Measurements from ENCODE around the gene FAM221A.

The FAM221A gene

GRCh38 chr7:23742051-23742450 lies 62.1 kb downstream of the FAM221A start:
- no peak for TF ChIP-seq EZH2phosphoT487 (conservative IDR thresholded peaks at IDR 0.05; ENCODE audit: low read length)
- TF ChIP-seq CTCF (IDR thresholded peaks at IDR 0.05; ENCODE audit: insufficient read depth, low read length, poor library complexity, severe bottlenecking) = no peak
- Histone ChIP-seq H4K20me1 (ENCODE audit: low read depth, low read length) (no peaks in the 10 kb centered on the region), H3K36me3 (ENCODE audit: low read length) (no peaks in the 10 kb centered on the region), H3K4me3 (ENCODE audit: insufficient read depth, low read length, poor library complexity, severe bottlenecking) (no peak overlapping the region), H2AFZ (ENCODE audit: low read depth, low read length, severe bottlenecking) (no peak overlapping the region), H3F3A (ENCODE audit: insufficient read depth) (no peaks in the 10 kb centered on the region), H3K27me3 (ENCODE audit: low read length) (no peaks in the 10 kb centered on the region), H3K9ac (ENCODE audit: low read length) (no peak overlapping the region), H3K4me2 (ENCODE audit: low read depth, low read length, poor library complexity, severe bottlenecking) (no peak overlapping the region), H3K9me2 (replicated peaks; ENCODE audit: insufficient read depth, low read length) (no peaks in the 10 kb centered on the region), H3K27ac (ENCODE audit: low read depth, low read length) (no peak overlapping the region), H3K9me3 (ENCODE audit: insufficient read depth, low read length) (peaks cover 4% of the 10 kb centered on the region; the same call in 1 of the 2 replicates), H3K79me2 (ENCODE audit: insufficient read depth, low read length) (no peaks in the 10 kb centered on the region)

GRCh38 chr7:23743226-23743625 lies 63.2 kb downstream of the FAM221A start:
- Histone ChIP-seq H3K27ac (ENCODE audit: low read depth, low read length) (no peak overlapping the region), H3K4me2 (ENCODE audit: low read depth, low read length, poor library complexity, severe bottlenecking) (no peak overlapping the region), H3K9me2 (replicated peaks; ENCODE audit: insufficient read depth, low read length) (no peaks in the 10 kb centered on the region), H3K36me3 (ENCODE audit: low read length) (no peaks in the 10 kb centered on the region), H3K9ac (ENCODE audit: low read length) (no peak overlapping the region), H3K27me3 (ENCODE audit: low read length) (no peaks in the 10 kb centered on the region), H3K9me3 (ENCODE audit: insufficient read depth, low read length) (peaks cover 4% of the 10 kb centered on the region; the same call in 1 of the 2 replicates), H4K20me1 (ENCODE audit: low read depth, low read length) (no peaks in the 10 kb centered on the region), H3K4me3 (ENCODE audit: insufficient read depth, low read length, poor library complexity, severe bottlenecking) (no peak overlapping the region), H3F3A (ENCODE audit: insufficient read depth) (no peaks in the 10 kb centered on the region), H3K79me2 (ENCODE audit: insufficient read depth, low read length) (no peaks in the 10 kb centered on the region), H2AFZ (ENCODE audit: low read depth, low read length, severe bottlenecking) (no peak overlapping the region)
- TF ChIP-seq EZH2phosphoT487 (conservative IDR thresholded peaks at IDR 0.05; ENCODE audit: low read length) = no peak
- no peak for TF ChIP-seq CTCF (IDR thresholded peaks at IDR 0.05; ENCODE audit: insufficient read depth, low read length, poor library complexity, severe bottlenecking)

GRCh38 chr7:23746629-23747028 lies 66.6 kb downstream of the FAM221A start:
- Histone ChIP-seq H3K27me3 (ENCODE audit: low read length) (no peaks in the 10 kb centered on the region), H3K9me2 (replicated peaks; ENCODE audit: insufficient read depth, low read length) (no peaks in the 10 kb centered on the region), H2AFZ (ENCODE audit: low read depth, low read length, severe bottlenecking) (no peak overlapping the region), H3K9ac (ENCODE audit: low read length) (no peak overlapping the region), H3F3A (ENCODE audit: insufficient read depth) (no peaks in the 10 kb centered on the region), H3K4me2 (ENCODE audit: low read depth, low read length, poor library complexity, severe bottlenecking) (no peak overlapping the region), H3K9me3 (ENCODE audit: insufficient read depth, low read length) (peaks cover 4% of the 10 kb centered on the region; the same call in 1 of the 2 replicates), H3K36me3 (ENCODE audit: low read length) (no peaks in the 10 kb centered on the region), H4K20me1 (ENCODE audit: low read depth, low read length) (no peaks in the 10 kb centered on the region), H3K4me3 (ENCODE audit: insufficient read depth, low read length, poor library complexity, severe bottlenecking) (no peak overlapping the region), H3K79me2 (ENCODE audit: insufficient read depth, low read length) (no peaks in the 10 kb centered on the region), H3K27ac (ENCODE audit: low read depth, low read length) (no peak overlapping the region)
- TF ChIP-seq EZH2phosphoT487 (conservative IDR thresholded peaks at IDR 0.05; ENCODE audit: low read length) (no peak), CTCF (IDR thresholded peaks at IDR 0.05; ENCODE audit: insufficient read depth, low read length, poor library complexity, severe bottlenecking) (no peak)
